ENCODE measurements around the gene AZGP1. TPM values are rescaled to one million over a fixed set of nuclear protein-coding genes. Genes with fewer than 3 reads are reported as not detected.

Gene AZGP1
- total and polyA plus RNA-seq, 5 donors from 2014 or later = not detected

Other genes with a start within 250 kb of the AZGP1 start
- gene CYP3A7, start 240.8 kb downstream of the AZGP1 start, total RNA-seq = not detected
- gene CYP3A7, start 240.8 kb downstream of the AZGP1 start, polyA plus RNA-seq = not detected
- gene CYP3A4, start 191.8 kb downstream of the AZGP1 start, total RNA-seq = not detected
- gene CYP3A4, start 191.8 kb downstream of the AZGP1 start, polyA plus RNA-seq = not detected
- gene CYP3A43, start 148.0 kb downstream of the AZGP1 start, total RNA-seq = not detected
- not detected for gene CYP3A43, start 148.0 kb downstream of the AZGP1 start, polyA plus RNA-seq
- 0.99 TPM for gene OR2AE1, start 99.0 kb downstream of the AZGP1 start, total RNA-seq
- gene OR2AE1, start 99.0 kb downstream of the AZGP1 start, polyA plus RNA-seq = not detected
- gene TRIM4, start 56.5 kb downstream of the AZGP1 start, total RNA-seq = 28.6 TPM
- gene TRIM4, start 56.5 kb downstream of the AZGP1 start, polyA plus RNA-seq = 10 to 100 TPM; 21.3 to 32.6 (median 27.8) TPM
- 0.35 TPM for gene GJC3, start 46.4 kb downstream of the AZGP1 start, total RNA-seq
- 1 to 10 TPM in 3 of 4 donors, under 1 TPM in 1; 1.00 to 3.0 (median 1.5) TPM for gene GJC3, start 46.4 kb downstream of the AZGP1 start, polyA plus RNA-seq
- gene ZKSCAN1, start 39.6 kb upstream of the AZGP1 start, total RNA-seq = 57.8 TPM
- 10 to 100 TPM; 21.6 to 27.7 (median 26.8) TPM for gene ZKSCAN1, start 39.6 kb upstream of the AZGP1 start, polyA plus RNA-seq
- 6.0 TPM for gene ZSCAN21, start 73.7 kb upstream of the AZGP1 start, total RNA-seq
- 1 to 10 TPM; 5.1 to 9.8 (median 8.6) TPM for gene ZSCAN21, start 73.7 kb upstream of the AZGP1 start, polyA plus RNA-seq
- gene ZNF3, start 105.7 kb upstream of the AZGP1 start, total RNA-seq = 29.2 TPM
- 10 to 100 TPM; 13.4 to 27.6 (median 20.7) TPM for gene ZNF3, start 105.7 kb upstream of the AZGP1 start, polyA plus RNA-seq
- gene COPS6, start 112.9 kb upstream of the AZGP1 start, total RNA-seq = 74.4 TPM
- 100 to 1,000 TPM; 123 to 180 (median 144) TPM for gene COPS6, start 112.9 kb upstream of the AZGP1 start, polyA plus RNA-seq
- gene MCM7, start 125.4 kb upstream of the AZGP1 start, total RNA-seq = 82.0 TPM
- 10 to 100 TPM; 31.2 to 45.2 (median 35.8) TPM for gene MCM7, start 125.4 kb upstream of the AZGP1 start, polyA plus RNA-seq
- 5.6 TPM for gene AP4M1, start 125.6 kb upstream of the AZGP1 start, total RNA-seq
- 1 to 10 TPM; 2.6 to 6.4 (median 4.3) TPM for gene AP4M1, start 125.6 kb upstream of the AZGP1 start, polyA plus RNA-seq
- 47.1 TPM for gene TAF6, start 143.3 kb upstream of the AZGP1 start, total RNA-seq
- gene TAF6, start 143.3 kb upstream of the AZGP1 start, polyA plus RNA-seq = 10 to 100 TPM; 17.9 to 24.5 (median 21.9) TPM
- gene CNPY4, start 143.6 kb upstream of the AZGP1 start, total RNA-seq = 20.7 TPM
- gene CNPY4, start 143.6 kb upstream of the AZGP1 start, polyA plus RNA-seq = 10 to 100 TPM; 14.1 to 20.6 (median 17.6) TPM
- 4.0 TPM for gene MBLAC1, start 150.9 kb upstream of the AZGP1 start, total RNA-seq
- gene MBLAC1, start 150.9 kb upstream of the AZGP1 start, polyA plus RNA-seq = 1 to 10 TPM; 1.6 to 3.8 (median 2.3) TPM
- 136 TPM for gene LAMTOR4, start 172.9 kb upstream of the AZGP1 start, total RNA-seq
- gene LAMTOR4, start 172.9 kb upstream of the AZGP1 start, polyA plus RNA-seq = 100 to 1,000 TPM; 450 to 474 (median 465) TPM
- 54.6 TPM for gene TRAPPC14, start 182.7 kb upstream of the AZGP1 start, total RNA-seq
- gene TRAPPC14, start 182.7 kb upstream of the AZGP1 start, polyA plus RNA-seq = 1 to 10 TPM; 2.3 to 4.3 (median 3.9) TPM
- 6.1 TPM for gene GAL3ST4, start 192.6 kb upstream of the AZGP1 start, total RNA-seq
- gene GAL3ST4, start 192.6 kb upstream of the AZGP1 start, polyA plus RNA-seq = 1 to 10 TPM; 2.6 to 7.7 (median 5.3) TPM
- 7.0 TPM for gene GPC2, start 201.3 kb upstream of the AZGP1 start, total RNA-seq
- under 1 TPM in 3 of 4 donors, not detected in 1; 0.16 to 0.27 (median 0.23) TPM for gene GPC2, start 201.3 kb upstream of the AZGP1 start, polyA plus RNA-seq
- gene STAG3, start 201.9 kb upstream of the AZGP1 start, total RNA-seq = 6.2 TPM
- gene STAG3, start 201.9 kb upstream of the AZGP1 start, polyA plus RNA-seq = 1 to 10 TPM in 1 of 4 donors, under 1 TPM in 3; 0.53 to 4.0 (median 0.77) TPM
- gene PVRIG, start 243.9 kb upstream of the AZGP1 start, total RNA-seq = 46.3 TPM
- gene PVRIG, start 243.9 kb upstream of the AZGP1 start, polyA plus RNA-seq = 100 to 1,000 TPM in 2 of 4 donors, 10 to 100 TPM in 2; 89.0 to 126 (median 97.6) TPM

Measured in CD4-positive, CD25-positive, alpha-beta regulatory T cell (primary cell).